GM04504 (cell line): ENCODE measurements around the gene MAPKAPK3.

Experiments
- DNase-seq: peaks from one replicate; pipeline ENCODE4 v3.0.0-alpha.2; 2012; ENCODE audit warnings: low read depth

MAPKAPK3 gene

GRCh38 chr3:50587806-50588758 lies 28.9 kb upstream of the MAPKAPK3 start:
- DNase-seq, result no peak

- no peak for DNase-seq
Observed at GRCh38 chr3:50588759-50589433, 28.1 kb upstream of the MAPKAPK3 start.

- DNase-seq, result no peak
Observed at GRCh38 chr3:50591196-50591741, 25.7 kb upstream of the MAPKAPK3 start.

- DNase-seq, result no peak
Observed at GRCh38 chr3:50592568-50592967, 24.4 kb upstream of the MAPKAPK3 start.

- DNase-seq, result no peak
Observed at GRCh38 chr3:50594253-50594785, 22.6 kb upstream of the MAPKAPK3 start.

- DNase-seq, result no peak
Observed at GRCh38 chr3:50599115-50599715, 17.7 kb upstream of the MAPKAPK3 start.

GRCh38 chr3:50599716-50600118 lies 17.2 kb upstream of the MAPKAPK3 start:
- no peak for DNase-seq

GRCh38 chr3:50600141-50600753 lies 16.7 kb upstream of the MAPKAPK3 start:
- no peak for DNase-seq

GRCh38 chr3:50600841-50601591 lies 15.9 kb upstream of the MAPKAPK3 start:
- peak; percentile 94 for DNase-seq

GRCh38 chr3:50602595-50603191 lies 14.3 kb upstream of the MAPKAPK3 start:
- no peak for DNase-seq

GRCh38 chr3:50603261-50604109 lies 13.5 kb upstream of the MAPKAPK3 start:
- no peak for DNase-seq

GRCh38 chr3:50604110-50604621 lies 12.8 kb upstream of the MAPKAPK3 start:
- DNase-seq, result no peak

- no peak for DNase-seq
Observed at GRCh38 chr3:50604628-50605588, 12.0 kb upstream of the MAPKAPK3 start.

GRCh38 chr3:50605901-50606326 lies 11.0 kb upstream of the MAPKAPK3 start:
- no peak for DNase-seq

- no peak for DNase-seq
Observed at GRCh38 chr3:50606596-50606995, 10.4 kb upstream of the MAPKAPK3 start.

- DNase-seq, result no peak
Observed at GRCh38 chr3:50607271-50608091, 9.5 kb upstream of the MAPKAPK3 start.

GRCh38 chr3:50608278-50608677 lies 8.7 kb upstream of the MAPKAPK3 start:
- DNase-seq, result no peak
